ENCODE measurements around the gene KCNAB1. TPM values are rescaled to one million over a fixed set of nuclear protein-coding genes. Genes with fewer than 3 reads are reported as not detected.

KCNAB1 gene
- total RNA-seq, 1 experiment from 2014 or later: not detected

DNA sequence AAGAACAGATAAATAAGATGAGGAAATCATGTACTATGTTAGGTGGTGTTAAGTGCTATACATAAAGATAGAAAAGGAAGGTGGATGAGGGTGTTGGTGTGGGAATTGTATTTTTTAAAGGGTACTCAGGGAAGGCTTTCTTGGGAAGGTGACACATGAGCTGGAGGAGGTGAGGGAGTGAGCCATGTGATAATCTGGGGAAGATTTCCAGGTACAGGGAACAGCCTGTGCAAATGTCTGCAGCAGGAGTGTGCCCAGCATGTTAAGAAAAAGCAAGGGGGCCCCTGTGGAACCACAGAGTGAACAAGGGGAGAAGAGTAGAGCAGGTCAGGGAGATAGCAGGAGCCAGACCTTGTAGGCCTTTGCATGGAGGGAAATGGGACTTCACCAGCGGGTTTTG lies 258.9 kb downstream of the KCNAB1 start:
- ChIA-PET POLR2A (no interaction called here), CTCF (no interaction called here), RAD21 (ENCODE audit: low non-redundant PET in 1 of 2, low total read pairs in 2 of 2, uncharacterized antibody in 2 of 2, unreplicated experiment in 2 of 2) (no interaction called here)
- no peaks in the 10 kb centered on the region for H3K9me2 ChIP-seq (ENCODE audit: insufficient read depth)
- H3K9me3 ChIP-seq (ENCODE audit: control insufficient read depth in 1 of 2, insufficient read depth in 1 of 2, low read depth in 1 of 2, low read length in 2 of 2): no peaks in the 10 kb centered on the region
- no peaks in the 10 kb centered on the region for H3K4me1 ChIP-seq (ENCODE audit: control insufficient read depth in 1 of 2, insufficient read depth in 2 of 2, low read length in 2 of 2)
- TF ChIP-seq ZFX (IDR thresholded peaks at IDR 0.05) (no peak), CEBPB (IDR thresholded peaks at IDR 0.05; ENCODE audit: low read depth) (no peak), EZH2phosphoT487 (IDR thresholded peaks at IDR 0.05; ENCODE audit: borderline replicate concordance) (no peak), CBX3 (IDR thresholded peaks at IDR 0.05; ENCODE audit: low read depth) (no peak)
- TF ChIP-seq, protein P1, sequence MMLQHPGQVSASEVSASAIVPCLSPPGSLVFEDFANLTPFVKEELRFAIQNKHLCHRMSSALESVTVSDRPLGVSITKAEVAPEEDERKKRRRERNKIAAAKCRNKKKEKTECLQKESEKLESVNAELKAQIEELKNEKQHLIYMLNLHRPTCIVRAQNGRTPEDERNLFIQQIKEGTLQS (IDR thresholded peaks at IDR 0.05): no peak
- H3K4me3 ChIP-seq (replicated peaks in 1 of 2; ENCODE audit: low read depth in 1 of 2, low read length in 2 of 2): no peak overlapping the region
- no peaks in the 10 kb centered on the region for H3K79me2 ChIP-seq (ENCODE audit: insufficient read depth, low read length)
- H3K27me3 ChIP-seq (ENCODE audit: insufficient read depth, low read length): 0 out of 2 replicates have a peak, but pooled peaks cover 2% of the 10 kb centered on the region
- no peak overlapping the region for H3K9ac ChIP-seq (ENCODE audit: low read length)
- DNase-seq (ENCODE audit: low read depth, low spot score) (no peak), ATAC-seq (no peak)
- no peaks in the 10 kb centered on the region for H4K20me1 ChIP-seq (ENCODE audit: insufficient read depth)
- H3K4me2 ChIP-seq (ENCODE audit: low read length): no peak overlapping the region
- intact Hi-C loops (cut with micrococcal nuclease): no loop called here
- H2AFZ ChIP-seq (ENCODE audit: low read depth, low read length, poor library complexity, severe bottlenecking): no peak overlapping the region
- H3K36me3 ChIP-seq (ENCODE audit: control insufficient read depth in 1 of 2, insufficient read depth in 2 of 2, low read length in 2 of 2): no peaks in the 10 kb centered on the region
- H3K27ac ChIP-seq (ENCODE audit: low read depth, low read length): no peak overlapping the region
- BruUV-seq (replicated peaks): no TSS peak

DNA sequence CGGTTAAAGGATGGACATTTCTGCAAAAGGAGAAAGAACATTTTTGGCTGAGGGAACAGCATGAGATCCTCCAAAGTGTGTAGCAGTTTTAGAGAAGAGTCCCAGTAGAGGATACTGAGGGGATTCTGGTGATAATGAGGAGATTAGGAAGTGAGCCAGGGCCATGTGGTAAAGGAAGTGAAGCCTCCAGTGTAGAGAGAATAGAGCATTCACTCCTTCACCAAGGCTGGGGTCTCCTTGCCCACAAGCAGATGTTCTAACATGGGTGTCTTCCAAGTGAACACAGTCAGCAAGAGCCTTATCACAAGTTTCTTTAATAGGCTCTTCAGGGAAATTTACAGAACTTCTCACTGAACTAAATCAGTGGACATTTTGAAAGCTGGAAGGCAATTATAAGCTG lies 260.9 kb downstream of the KCNAB1 start:
- no TSS peak for BruUV-seq (replicated peaks)
- ChIA-PET CTCF (interaction anchor here (1.5 to 3.1 kb wide), 7 partner anchors 8 to 231 kb away, joined by 3 to 37 read pairs (median 10); no protein-coding TSS in a partner anchor), RAD21 (ENCODE audit: low non-redundant PET in 1 of 2, low total read pairs in 2 of 2, uncharacterized antibody in 2 of 2, unreplicated experiment in 2 of 2) (interaction anchor here in 1 of 2 experiments (1.8 kb wide), 1 partner anchor 229 kb away, joined by 16 read pairs; no protein-coding TSS in a partner anchor), POLR2A (no interaction called here)
- no peaks in the 10 kb centered on the region for H4K20me1 ChIP-seq (ENCODE audit: insufficient read depth)
- no peaks in the 10 kb centered on the region for H3K36me3 ChIP-seq (ENCODE audit: control insufficient read depth in 1 of 2, insufficient read depth in 2 of 2, low read length in 2 of 2)
- no peaks in the 10 kb centered on the region for H3K9me3 ChIP-seq (ENCODE audit: control insufficient read depth in 1 of 2, insufficient read depth in 1 of 2, low read depth in 1 of 2, low read length in 2 of 2)
- intact Hi-C loops (cut with micrococcal nuclease): no loop called here
- no peaks in the 10 kb centered on the region for H3K79me2 ChIP-seq (ENCODE audit: insufficient read depth, low read length)
- ATAC-seq (no peak), DNase-seq (ENCODE audit: low read depth, low spot score) (no peak)
- H3K27me3 ChIP-seq (ENCODE audit: insufficient read depth, low read length): 0 out of 2 replicates have a peak, but pooled peaks cover 2% of the 10 kb centered on the region
- no peaks in the 10 kb centered on the region for H3K4me1 ChIP-seq (ENCODE audit: control insufficient read depth in 1 of 2, insufficient read depth in 2 of 2, low read length in 2 of 2)
- H3K9me2 ChIP-seq (ENCODE audit: insufficient read depth): no peaks in the 10 kb centered on the region
- H3K9ac ChIP-seq (ENCODE audit: low read length): no peak overlapping the region
- no peak overlapping the region for H3K4me3 ChIP-seq (replicated peaks in 1 of 2; ENCODE audit: low read depth in 1 of 2, low read length in 2 of 2)
- H3K27ac ChIP-seq (ENCODE audit: low read depth, low read length): no peak overlapping the region
- no peak overlapping the region for H2AFZ ChIP-seq (ENCODE audit: low read depth, low read length, poor library complexity, severe bottlenecking)
- no peak overlapping the region for H3K4me2 ChIP-seq (ENCODE audit: low read length)
- TF ChIP-seq RAD21 (IDR thresholded peaks at IDR 0.05; ENCODE audit: low read depth) (no peak), ZNF274 (IDR thresholded peaks at IDR 0.05; ENCODE audit: low read depth, low read length) (no peak), SP1 (IDR thresholded peaks at IDR 0.05; ENCODE audit: low read depth) (no peak), TCF7L2 (IDR thresholded peaks at IDR 0.05; ENCODE audit: borderline replicate concordance, extremely low read depth, insufficient read depth, insufficient read length) (no peak), POLR2A (IDR thresholded peaks at IDR 0.05; ENCODE audit: borderline replicate concordance, extremely low read depth, insufficient read depth, insufficient read length) (no peak), EZH2 (IDR thresholded peaks at IDR 0.05) (no peak), CEBPB (IDR thresholded peaks at IDR 0.05; ENCODE audit: low read depth) (no peak), JUND (IDR thresholded peaks at IDR 0.05) (no peak), SIN3A (IDR thresholded peaks at IDR 0.05; ENCODE audit: low read depth) (no peak)
- TF ChIP-seq, protein P1 (IDR thresholded peaks at IDR 0.05): no peak
- TF ChIP-seq, protein P2, sequence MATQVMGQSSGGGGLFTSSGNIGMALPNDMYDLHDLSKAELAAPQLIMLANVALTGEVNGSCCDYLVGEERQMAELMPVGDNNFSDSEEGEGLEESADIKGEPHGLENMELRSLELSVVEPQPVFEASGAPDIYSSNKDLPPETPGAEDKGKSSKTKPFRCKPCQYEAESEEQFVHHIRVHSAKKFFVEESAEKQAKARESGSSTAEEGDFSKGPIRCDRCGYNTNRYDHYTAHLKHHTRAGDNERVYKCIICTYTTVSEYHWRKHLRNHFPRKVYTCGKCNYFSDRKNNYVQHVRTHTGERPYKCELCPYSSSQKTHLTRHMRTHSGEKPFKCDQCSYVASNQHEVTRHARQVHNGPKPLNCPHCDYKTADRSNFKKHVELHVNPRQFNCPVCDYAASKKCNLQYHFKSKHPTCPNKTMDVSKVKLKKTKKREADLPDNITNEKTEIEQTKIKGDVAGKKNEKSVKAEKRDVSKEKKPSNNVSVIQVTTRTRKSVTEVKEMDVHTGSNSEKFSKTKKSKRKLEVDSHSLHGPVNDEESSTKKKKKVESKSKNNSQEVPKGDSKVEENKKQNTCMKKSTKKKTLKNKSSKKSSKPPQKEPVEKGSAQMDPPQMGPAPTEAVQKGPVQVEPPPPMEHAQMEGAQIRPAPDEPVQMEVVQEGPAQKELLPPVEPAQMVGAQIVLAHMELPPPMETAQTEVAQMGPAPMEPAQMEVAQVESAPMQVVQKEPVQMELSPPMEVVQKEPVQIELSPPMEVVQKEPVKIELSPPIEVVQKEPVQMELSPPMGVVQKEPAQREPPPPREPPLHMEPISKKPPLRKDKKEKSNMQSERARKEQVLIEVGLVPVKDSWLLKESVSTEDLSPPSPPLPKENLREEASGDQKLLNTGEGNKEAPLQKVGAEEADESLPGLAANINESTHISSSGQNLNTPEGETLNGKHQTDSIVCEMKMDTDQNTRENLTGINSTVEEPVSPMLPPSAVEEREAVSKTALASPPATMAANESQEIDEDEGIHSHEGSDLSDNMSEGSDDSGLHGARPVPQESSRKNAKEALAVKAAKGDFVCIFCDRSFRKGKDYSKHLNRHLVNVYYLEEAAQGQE (IDR thresholded peaks at IDR 0.05; ENCODE audit: low read depth): no peak
- TF ChIP-seq, protein P3, sequence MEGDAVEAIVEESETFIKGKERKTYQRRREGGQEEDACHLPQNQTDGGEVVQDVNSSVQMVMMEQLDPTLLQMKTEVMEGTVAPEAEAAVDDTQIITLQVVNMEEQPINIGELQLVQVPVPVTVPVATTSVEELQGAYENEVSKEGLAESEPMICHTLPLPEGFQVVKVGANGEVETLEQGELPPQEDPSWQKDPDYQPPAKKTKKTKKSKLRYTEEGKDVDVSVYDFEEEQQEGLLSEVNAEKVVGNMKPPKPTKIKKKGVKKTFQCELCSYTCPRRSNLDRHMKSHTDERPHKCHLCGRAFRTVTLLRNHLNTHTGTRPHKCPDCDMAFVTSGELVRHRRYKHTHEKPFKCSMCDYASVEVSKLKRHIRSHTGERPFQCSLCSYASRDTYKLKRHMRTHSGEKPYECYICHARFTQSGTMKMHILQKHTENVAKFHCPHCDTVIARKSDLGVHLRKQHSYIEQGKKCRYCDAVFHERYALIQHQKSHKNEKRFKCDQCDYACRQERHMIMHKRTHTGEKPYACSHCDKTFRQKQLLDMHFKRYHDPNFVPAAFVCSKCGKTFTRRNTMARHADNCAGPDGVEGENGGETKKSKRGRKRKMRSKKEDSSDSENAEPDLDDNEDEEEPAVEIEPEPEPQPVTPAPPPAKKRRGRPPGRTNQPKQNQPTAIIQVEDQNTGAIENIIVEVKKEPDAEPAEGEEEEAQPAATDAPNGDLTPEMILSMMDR (IDR thresholded peaks at IDR 0.05 in 2 of 3, conservative IDR thresholded peaks at IDR 0.05 in 1 of 3; ENCODE audit: borderline replicate concordance in 1 of 3, insufficient read depth in 1 of 3, low read depth in 2 of 3, low read length in 2 of 3): no peak

Data from HCT116 (cell line).